ENCODE data around the gene FLOT2. TPM values are rescaled to one million over a fixed set of nuclear protein-coding genes. Genes with fewer than 3 reads are reported as not detected.
A peak's percentile ranks its signal among the peaks of the same experiment; 100 is the strongest.
"Not testable (repeated sequence)": the region's sequence is repeated elsewhere in the genome, so short reads cannot be mapped to it uniquely, and the experiment has no call there.

FLOT2 gene
- total RNA-seq, 2 donors from 2014 or later = 79.3 to 95.8 TPM

GRCh38 chr17:28908640-28909167 lies 11.2 kb upstream of the FLOT2 start:
- DNase-seq (ENCODE audit: low spot score) (peak; percentile 40), ATAC-seq (no peak)
- peaks cover under 1 to 4% of the 10 kb centered on the region in 2 donors for H3K4me1 Mint-ChIP-seq (ENCODE audit: low read depth in 2 of 2)
- H3K36me3 Mint-ChIP-seq = no peaks in the 10 kb centered on the region
- H3K27ac Mint-ChIP-seq = no peak overlapping the region
- H3K27me3 Mint-ChIP-seq = no peaks in the 10 kb centered on the region
- H3K4me3 Mint-ChIP-seq = no peak overlapping the region
- H3K9me3 Mint-ChIP-seq = no peaks in the 10 kb centered on the region

- Mint-ChIP-seq H3K9me3 (no peaks in the 10 kb centered on the region), H3K4me3 (no peak overlapping the region), H3K4me1 (ENCODE audit: low read depth in 2 of 2) (peaks cover 7 to 9% of the 10 kb centered on the region in 2 donors), H3K36me3 (no peaks in the 10 kb centered on the region), H3K27ac (no peak overlapping the region), H3K27me3 (no peaks in the 10 kb centered on the region)
- DNase-seq (ENCODE audit: low spot score) (peak; percentile 22), ATAC-seq (no peak)
These were observed 10.4 kb upstream of the FLOT2 start for GRCh38 chr17:28907709-28908475.

- no peaks in the 10 kb centered on the region for H3K27me3 Mint-ChIP-seq
- no peak overlapping the region for H3K27ac Mint-ChIP-seq
- no peak overlapping the region for H3K4me3 Mint-ChIP-seq
- H3K4me1 Mint-ChIP-seq (ENCODE audit: low read depth in 2 of 2) = peaks cover 11 to 14% of the 10 kb centered on the region in 2 donors
- ATAC-seq (no peak), DNase-seq (ENCODE audit: low spot score) (peak; percentile 26)
- no peaks in the 10 kb centered on the region for H3K36me3 Mint-ChIP-seq
- no peaks in the 10 kb centered on the region for H3K9me3 Mint-ChIP-seq
These were observed 9.3 kb upstream of the FLOT2 start for GRCh38 chr17:28906706-28907438.

- Mint-ChIP-seq H3K27ac (no peak overlapping the region), H3K36me3 (no peaks in the 10 kb centered on the region)
These were observed 8.7 kb upstream of the FLOT2 start for GRCh38 chr17:28906276-28906675.

DNA sequence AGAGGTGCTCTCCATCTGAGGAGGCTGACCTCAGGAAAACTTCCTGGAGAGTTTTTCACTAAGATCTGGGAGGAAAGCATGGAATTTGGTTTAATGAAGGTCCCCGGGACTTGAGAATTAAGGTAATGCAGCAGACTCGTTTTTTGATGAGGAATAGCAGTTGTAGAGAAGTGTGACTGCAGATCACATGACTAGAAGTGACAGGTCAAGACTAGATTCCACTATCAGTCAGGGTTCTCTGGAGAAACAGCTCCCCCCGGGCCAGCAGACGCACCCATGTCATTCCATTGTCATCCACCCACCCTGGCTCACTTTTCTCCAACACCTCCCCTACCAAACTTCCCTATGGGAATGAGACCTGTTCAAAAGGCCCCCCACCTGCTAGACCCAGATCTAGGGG lies 7.3 kb upstream of the FLOT2 start:
- Mint-ChIP-seq H3K36me3 (no peaks in the 10 kb centered on the region), H3K27me3 (no peaks in the 10 kb centered on the region), H3K4me3 (no peak overlapping the region), H3K4me1 (ENCODE audit: low read depth in 2 of 2) (peaks cover 22 to 25% of the 10 kb centered on the region in 2 donors), H3K9me3 (no peaks in the 10 kb centered on the region), H3K27ac (no peak overlapping the region)
- DNase-seq (ENCODE audit: low spot score) (peak; percentile 18), ATAC-seq (no peak)

More at GRCh38 chr17:28906276-28906675, 8.7 kb upstream of the FLOT2 start:
- peak; percentile 49 for DNase-seq (ENCODE audit: low spot score)
- H3K9me3 Mint-ChIP-seq = no peaks in the 10 kb centered on the region
- no peak for ATAC-seq
- no peaks in the 10 kb centered on the region for H3K27me3 Mint-ChIP-seq
- H3K4me1 Mint-ChIP-seq (ENCODE audit: low read depth in 2 of 2) = peaks cover 16 to 19% of the 10 kb centered on the region in 2 donors
- H3K4me3 Mint-ChIP-seq = no peak overlapping the region

- not testable (repeated sequence) for H3K27me3 Mint-ChIP-seq; H3K36me3 Mint-ChIP-seq; ATAC-seq; DNase-seq (ENCODE audit: low spot score); H3K9me3 Mint-ChIP-seq
- H3K4me3 Mint-ChIP-seq = peak overlapping the region; percentile 60
- H3K4me1 Mint-ChIP-seq (ENCODE audit: low read depth in 2 of 2) = peaks cover 25 to 32% of the 10 kb centered on the region in 2 donors
- peak overlapping the region; percentile 57 to 65 for H3K27ac Mint-ChIP-seq
These were observed 6.0 kb upstream of the FLOT2 start for GRCh38 chr17:28903546-28903841.

DNA sequence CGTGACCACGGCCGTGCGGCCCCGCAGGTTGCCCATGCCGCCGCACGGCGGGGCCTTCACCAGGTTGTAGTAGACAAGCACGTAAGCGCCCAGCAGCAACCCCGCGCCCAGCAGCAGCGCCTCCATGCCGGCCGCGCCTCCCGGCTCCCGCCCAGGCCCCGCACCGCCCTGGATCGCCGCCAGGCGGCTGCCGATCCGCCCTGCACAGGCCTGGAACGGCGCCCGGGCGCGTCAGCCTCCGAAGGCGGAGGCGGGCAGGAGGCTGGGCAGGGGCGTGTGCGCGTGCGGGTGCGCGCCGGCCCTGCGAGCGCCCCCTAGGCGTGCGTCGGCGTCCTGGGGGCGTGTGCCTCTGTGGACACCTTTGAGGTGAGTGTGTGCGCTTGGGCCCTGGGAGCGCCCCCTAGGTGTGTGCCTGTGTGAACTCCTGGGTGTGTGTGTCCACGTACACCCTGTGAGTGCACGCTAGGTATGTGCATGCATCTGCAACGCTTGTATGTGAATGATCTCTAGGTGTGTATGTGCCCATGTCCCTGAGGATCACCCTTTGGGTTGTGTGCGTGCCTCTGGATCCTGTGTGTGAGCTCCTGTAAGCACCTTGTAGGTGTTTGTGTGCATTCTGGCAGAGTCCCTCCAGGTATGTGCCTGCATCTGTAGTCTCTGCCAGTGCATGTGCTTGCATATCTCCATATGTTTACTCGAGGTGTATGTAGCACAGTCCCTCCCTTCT lies 5.4 kb upstream of the FLOT2 start, which contains the start of gene DHRS13:
Gene DHRS13 (minus strand): TSS at position 261 of the 727 bp plus-strand sequence. CDS start 135 bp downstream, at position 126.
- peak; percentile 93 for DNase-seq (ENCODE audit: low spot score)

DNA sequence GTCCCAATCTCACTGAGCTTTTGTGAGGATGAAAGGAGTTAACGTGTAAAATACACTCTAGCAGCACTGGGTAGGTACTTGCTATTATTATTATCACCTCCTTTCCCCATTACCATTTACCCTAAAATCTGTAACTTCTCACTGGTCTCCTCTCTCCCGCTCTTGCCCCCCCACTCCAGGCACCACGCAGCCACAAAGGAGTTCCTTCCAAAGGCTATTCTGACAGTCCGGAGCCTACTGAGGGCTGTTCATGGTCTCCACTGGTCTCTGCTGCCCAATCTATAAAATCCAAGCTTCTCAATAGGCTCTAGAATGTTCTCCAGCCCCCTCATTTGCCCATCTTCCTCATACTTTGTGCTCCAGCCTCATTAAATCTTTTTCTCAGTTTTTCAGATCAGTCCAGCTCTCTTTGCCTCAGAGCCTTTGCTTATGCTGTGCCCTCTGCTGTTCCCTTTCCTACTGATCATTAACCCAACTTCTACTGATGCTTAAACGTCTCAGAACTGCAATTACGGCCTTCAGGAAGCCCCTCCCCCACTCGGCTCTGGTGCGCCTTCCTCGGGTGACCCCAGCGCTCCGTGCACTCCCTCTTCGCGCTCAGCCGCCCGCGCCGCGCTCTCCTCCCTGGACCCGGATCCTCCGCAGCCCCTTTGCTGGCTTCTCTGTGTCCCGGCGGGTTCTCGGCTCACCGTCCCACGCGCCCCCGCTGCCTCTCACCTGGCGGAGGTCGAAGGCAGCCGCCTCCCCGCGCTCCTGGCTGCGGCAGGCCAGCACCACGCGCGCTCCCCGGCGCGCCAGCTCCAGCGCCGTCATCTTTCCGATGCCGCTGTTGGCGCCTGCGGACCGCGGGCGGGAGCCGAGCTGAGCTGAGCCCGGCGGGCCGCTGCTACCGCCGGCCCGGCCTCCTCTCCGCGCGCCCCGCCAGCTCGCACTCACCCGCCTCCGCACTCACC lies 4.6 kb upstream of the FLOT2 start:
- Mint-ChIP-seq H3K4me3 (peak overlapping the region; percentile 93), H3K27ac (peak overlapping the region; percentile 65 to 76), H3K36me3 (no peaks in the 10 kb centered on the region), H3K4me1 (ENCODE audit: low read depth in 2 of 2) (peaks cover 31 to 38% of the 10 kb centered on the region in 2 donors), H3K27me3 (no peaks in the 10 kb centered on the region), H3K9me3 (no peaks in the 10 kb centered on the region)
- ATAC-seq (peak; percentile 60 to 73), DNase-seq (ENCODE audit: low spot score) (peak; percentile 71)

More for the DNA sequence above, 5.4 kb upstream of the FLOT2 start, which contains the start of gene DHRS13:
- Mint-ChIP-seq H3K4me1 (ENCODE audit: low read depth in 2 of 2) (peaks cover 27 to 33% of the 10 kb centered on the region in 2 donors), H3K4me3 (peak within 1 kb of the TSS; percentile 93), H3K9me3 (no peaks in the 10 kb centered on the region), H3K27ac (peak within 1 kb of the TSS; percentile 65 to 76), H3K27me3 (no peaks in the 10 kb centered on the region), H3K36me3 (no peaks in the 10 kb centered on the region)
- peak; percentile 98 for ATAC-seq

- Mint-ChIP-seq H3K9me3 (no peaks in the 10 kb centered on the region), H3K4me3 (peak overlapping the region; percentile 93), H3K27me3 (no peaks in the 10 kb centered on the region), H3K27ac (peak overlapping the region; percentile 65 to 76), H3K36me3 (no peaks in the 10 kb centered on the region), H3K4me1 (ENCODE audit: low read depth in 2 of 2) (peaks cover 40 to 45% of the 10 kb centered on the region in 2 donors)
- ATAC-seq = no peak
- DNase-seq (ENCODE audit: low spot score) = peak; percentile 54
These were observed 3.6 kb upstream of the FLOT2 start for GRCh38 chr17:28900986-28901726.

DNA sequence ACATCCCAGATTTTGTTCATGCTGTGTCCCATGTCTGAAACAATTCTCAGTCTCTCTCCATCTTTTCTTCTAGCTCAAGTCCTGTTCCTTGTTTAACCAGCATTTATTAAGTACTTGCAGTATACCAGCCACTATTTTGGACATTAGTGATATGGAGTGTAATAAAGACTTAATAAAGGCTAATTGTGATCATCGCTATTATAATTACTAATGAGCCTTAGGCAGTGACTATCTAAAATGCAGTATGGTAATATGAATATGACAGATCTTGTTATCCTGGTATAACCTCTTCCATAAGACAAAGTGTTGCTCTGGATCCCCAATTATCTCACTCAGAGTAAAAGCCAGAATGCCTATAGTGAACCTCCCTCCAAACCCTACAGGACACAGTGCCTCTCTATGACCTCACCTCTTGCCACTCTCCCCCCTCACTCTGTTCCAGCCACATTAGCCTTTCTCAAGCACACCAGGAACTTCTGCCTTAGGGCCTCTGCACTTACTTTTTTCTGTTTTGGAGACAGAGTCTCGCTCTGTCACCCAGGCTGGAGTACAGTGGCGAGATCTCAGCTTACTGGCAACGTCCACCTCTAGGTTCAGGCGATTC lies 1.8 kb upstream of the FLOT2 start:
- no peaks in the 10 kb centered on the region for H3K9me3 Mint-ChIP-seq
- H3K27ac Mint-ChIP-seq = peak overlapping the region; percentile 62 to 93
- no peaks in the 10 kb centered on the region for H3K27me3 Mint-ChIP-seq
- H3K4me1 Mint-ChIP-seq (ENCODE audit: low read depth in 2 of 2) = peaks cover 46 to 50% of the 10 kb centered on the region in 2 donors
- peak overlapping the region; percentile 54 for H3K4me3 Mint-ChIP-seq
- H3K36me3 Mint-ChIP-seq = no peaks in the 10 kb centered on the region
- peak; percentile 15 for DNase-seq (ENCODE audit: low spot score)
- ATAC-seq = no peak

GRCh38 chr17:28898527-28898955 lies 1.0 kb upstream of the FLOT2 start:
- peak overlapping the region; percentile 93 to 97 for H3K27ac Mint-ChIP-seq
- ATAC-seq (no peak), DNase-seq (ENCODE audit: low spot score) (peak; percentile 32)
- no peaks in the 10 kb centered on the region for H3K27me3 Mint-ChIP-seq
- H3K4me3 Mint-ChIP-seq = peak overlapping the region; percentile 93
- peaks cover 47 to 53% of the 10 kb centered on the region in 2 donors for H3K4me1 Mint-ChIP-seq (ENCODE audit: low read depth in 2 of 2)
- no peaks in the 10 kb centered on the region for H3K36me3 Mint-ChIP-seq
- no peaks in the 10 kb centered on the region for H3K9me3 Mint-ChIP-seq
